Mesendoderm (in vitro differentiated cells): ENCODE results near the gene UBE2M.

ENCODE experiments used
- DNase-seq: peaks from one replicate; pipeline ENCODE4 v3.0.0; 2013
- H2AK5ac ChIP-seq: 2 replicates; pipeline ENCODE4 v1.6.1; 2013; ENCODE audit warnings: low read length, inconsistent platforms
- H2BK120ac ChIP-seq: 2 replicates; pipeline ENCODE4 v1.6.1; 2013; ENCODE audit warnings: low read depth, mild to moderate bottlenecking, low read length, moderate library complexity, mixed read lengths
- H2BK15ac ChIP-seq: replicated peaks from 2 replicates; pipeline ENCODE4 v1.6.1; 2013; ENCODE audit warnings: low read depth, mild to moderate bottlenecking, moderate library complexity
- H2BK5ac ChIP-seq: 2 replicates; pipeline ENCODE4 v1.6.1; 2013; ENCODE audit warnings: low read length, inconsistent platforms
- H3K18ac ChIP-seq: 2 replicates; pipeline ENCODE4 v1.6.1; 2013; ENCODE audit warnings: mild to moderate bottlenecking, low read length, mixed read lengths
- H3K23ac ChIP-seq: one replicate; pipeline ENCODE4 v1.6.1; 2013; ENCODE audit warnings: low read length
- H3K27ac ChIP-seq: 2 replicates; pipeline ENCODE4 v1.5.1; 2013; ENCODE audit warnings: low read depth, mild to moderate bottlenecking, inconsistent platforms, low read length, moderate library complexity
- H3K27me3 ChIP-seq: 2 replicates; pipeline ENCODE4 v1.6.1; 2013; ENCODE audit warnings: low read length, control low read depth, mild to moderate bottlenecking, inconsistent platforms; ENCODE audit not compliant: insufficient read depth, poor library complexity
- H3K36me3 ChIP-seq: 2 replicates; pipeline ENCODE4 v1.6.1; 2013; ENCODE audit warnings: low read length, inconsistent platforms; ENCODE audit not compliant: control insufficient read depth, insufficient read depth
- H3K4ac ChIP-seq: one replicate; pipeline ENCODE4 v1.6.1; 2013; ENCODE audit warnings: low read depth, mild to moderate bottlenecking, low read length, moderate library complexity
- H3K4me1 ChIP-seq: 2 replicates; pipeline ENCODE4 v1.6.1; 2013; ENCODE audit warnings: low read depth, low read length, inconsistent platforms; ENCODE audit not compliant: control insufficient read depth
- H3K4me2 ChIP-seq: 2 replicates; pipeline ENCODE4 v1.6.1; 2013; ENCODE audit warnings: low read length
- H3K4me3 ChIP-seq: 2 replicates; pipeline ENCODE4 v1.5.1; 2013; ENCODE audit warnings: mild to moderate bottlenecking, low read length
- H3K56ac ChIP-seq: one replicate; pipeline ENCODE4 v1.6.1; 2013; ENCODE audit warnings: low read length
- H3K79me1 ChIP-seq: 2 replicates; pipeline ENCODE4 v1.6.1; 2013; ENCODE audit warnings: low read length, inconsistent platforms
- H3K79me2 ChIP-seq: 2 replicates; pipeline ENCODE4 v1.6.1; 2013; ENCODE audit warnings: mild to moderate bottlenecking, low read length; ENCODE audit not compliant: control insufficient read depth, insufficient read depth
- H3K9ac ChIP-seq: 2 replicates; pipeline ENCODE4 v1.6.1; 2013; ENCODE audit warnings: low read length, inconsistent platforms
- H4K5ac ChIP-seq: one replicate; pipeline ENCODE4 v1.6.1; 2013; ENCODE audit warnings: low read length
- H4K8ac ChIP-seq: one replicate; pipeline ENCODE4 v1.6.1; 2013; ENCODE audit warnings: low read depth, mild to moderate bottlenecking, control low read depth, low read length, moderate library complexity
- WGBS: extraction: QIAGEN DNeasy Blood & Tissue Kit; methylation state at CpG from one replicate; pipeline ENCODE4 v1.1.7; 2013; ENCODE audit warnings: low lambda C conversion rate, missing lambda C conversion rate; ENCODE audit not compliant: insufficient coverage; ENCODE audit errors: extremely low coverage; 5-methylcytosine and 5-hydroxymethylcytosine counted together

The UBE2M gene

DNA sequence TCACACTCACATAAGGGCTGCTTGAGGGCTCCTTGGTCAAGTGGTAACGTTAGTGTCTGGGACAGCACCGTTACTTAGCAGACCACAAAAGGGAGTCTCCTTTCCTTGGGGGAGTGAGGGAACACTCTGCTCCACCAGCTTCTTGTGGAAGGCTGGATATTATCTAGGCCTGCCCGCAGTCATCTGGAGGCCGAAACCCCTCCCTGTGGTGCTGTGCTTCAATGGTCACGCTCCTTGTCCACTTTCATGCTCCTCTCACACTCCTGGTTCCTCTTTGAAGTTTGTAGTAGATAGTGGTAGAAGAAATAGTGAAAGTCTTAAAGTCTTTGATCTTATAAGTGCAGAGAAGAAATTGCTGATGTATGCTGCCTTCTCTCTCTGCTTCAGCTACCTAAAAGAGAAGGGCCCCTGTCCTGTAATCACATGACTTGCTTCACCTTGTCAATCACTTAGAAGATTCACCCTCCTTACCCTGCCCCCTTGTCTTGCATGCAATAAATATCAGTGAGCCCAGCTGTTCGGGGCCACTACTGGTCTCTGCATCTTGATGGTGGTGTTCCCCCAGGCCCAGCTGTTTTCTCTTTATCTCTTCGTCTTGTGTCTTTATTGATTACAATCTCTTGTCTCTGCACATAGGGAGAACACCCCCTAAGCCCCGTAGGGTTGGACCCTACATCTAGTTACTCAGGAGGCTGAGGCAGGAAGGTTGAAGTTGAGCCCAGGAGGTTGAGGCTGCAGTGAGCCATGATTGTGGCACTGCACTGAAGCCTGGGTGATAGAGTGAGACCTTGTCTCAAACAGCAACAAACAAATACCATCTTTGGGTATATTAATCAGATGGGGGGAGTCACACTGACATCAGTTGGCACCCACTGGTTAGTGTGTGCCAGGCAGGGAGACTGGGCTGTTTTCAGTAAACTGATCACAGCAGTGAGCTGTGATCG is 26.4 kb upstream of the UBE2M start:
- H2BK15ac ChIP-seq, result no peak overlapping the region
- H3K4me3 ChIP-seq, result no peak overlapping the region
- H2BK120ac ChIP-seq, result no peak overlapping the region
- H3K4ac ChIP-seq, result no peak overlapping the region
- no peaks in the 10 kb centered on the region for H3K27me3 ChIP-seq
- no peak overlapping the region for H2AK5ac ChIP-seq
- H3K79me1 ChIP-seq, result no peaks in the 10 kb centered on the region
- no peak overlapping the region for H2BK5ac ChIP-seq
- H3K27ac ChIP-seq, result no peak overlapping the region
- WGBS, result no CpG with 5 or more reads among the region's 9 CpGs
- H4K5ac ChIP-seq, result no peak overlapping the region
- no peak overlapping the region for H3K56ac ChIP-seq
- no peak overlapping the region for H3K9ac ChIP-seq
- H3K18ac ChIP-seq, result no peak overlapping the region
- DNase-seq, result no peak
- H3K79me2 ChIP-seq, result no peaks in the 10 kb centered on the region
- H3K4me2 ChIP-seq, result no peak overlapping the region
- no peak overlapping the region for H3K23ac ChIP-seq
- no peaks in the 10 kb centered on the region for H3K36me3 ChIP-seq
- no peak overlapping the region for H4K8ac ChIP-seq
- H3K4me1 ChIP-seq, result no peaks in the 10 kb centered on the region

DNA sequence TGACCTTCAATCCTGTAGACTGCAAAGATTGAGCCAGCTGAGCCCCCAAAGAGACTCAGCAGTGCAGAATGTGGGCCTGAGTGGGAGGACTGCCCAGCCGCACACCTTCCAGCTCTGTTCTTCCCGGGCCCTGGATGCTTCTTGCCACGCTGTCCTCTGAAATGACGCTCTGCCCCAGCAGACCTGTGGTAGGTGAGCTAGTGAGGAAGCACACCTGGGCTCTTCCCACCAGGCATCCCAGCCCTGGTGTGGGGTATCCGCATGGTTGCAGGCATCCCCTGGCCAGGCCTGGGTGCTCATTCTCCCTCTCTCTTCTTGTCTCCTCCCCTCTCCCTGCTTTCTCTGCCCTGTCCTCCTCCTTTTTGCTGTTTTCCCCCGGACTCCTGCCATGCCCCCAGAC is 24.6 kb upstream of the UBE2M start:
- no peak overlapping the region for H3K4ac ChIP-seq
- H4K5ac ChIP-seq, result no peak overlapping the region
- H3K23ac ChIP-seq, result no peak overlapping the region
- no peak overlapping the region for H4K8ac ChIP-seq
- H3K4me1 ChIP-seq, result no peaks in the 10 kb centered on the region
- no peaks in the 10 kb centered on the region for H3K36me3 ChIP-seq
- H3K56ac ChIP-seq, result no peak overlapping the region
- no peak overlapping the region for H3K4me2 ChIP-seq
- H2BK15ac ChIP-seq, result no peak overlapping the region
- H3K9ac ChIP-seq, result no peak overlapping the region
- no peak overlapping the region for H2BK120ac ChIP-seq
- H3K27me3 ChIP-seq, result no peaks in the 10 kb centered on the region
- peaks cover 2% of the 10 kb centered on the region for H3K79me1 ChIP-seq
- H3K18ac ChIP-seq, result no peak overlapping the region
- no peak overlapping the region for H3K4me3 ChIP-seq
- H3K27ac ChIP-seq, result no peak overlapping the region
- no peaks in the 10 kb centered on the region for H3K79me2 ChIP-seq
- H2BK5ac ChIP-seq, result no peak overlapping the region
- no CpG with 5 or more reads among the region's 6 CpGs for WGBS
- H2AK5ac ChIP-seq, result no peak overlapping the region
- DNase-seq, result no peak

DNA sequence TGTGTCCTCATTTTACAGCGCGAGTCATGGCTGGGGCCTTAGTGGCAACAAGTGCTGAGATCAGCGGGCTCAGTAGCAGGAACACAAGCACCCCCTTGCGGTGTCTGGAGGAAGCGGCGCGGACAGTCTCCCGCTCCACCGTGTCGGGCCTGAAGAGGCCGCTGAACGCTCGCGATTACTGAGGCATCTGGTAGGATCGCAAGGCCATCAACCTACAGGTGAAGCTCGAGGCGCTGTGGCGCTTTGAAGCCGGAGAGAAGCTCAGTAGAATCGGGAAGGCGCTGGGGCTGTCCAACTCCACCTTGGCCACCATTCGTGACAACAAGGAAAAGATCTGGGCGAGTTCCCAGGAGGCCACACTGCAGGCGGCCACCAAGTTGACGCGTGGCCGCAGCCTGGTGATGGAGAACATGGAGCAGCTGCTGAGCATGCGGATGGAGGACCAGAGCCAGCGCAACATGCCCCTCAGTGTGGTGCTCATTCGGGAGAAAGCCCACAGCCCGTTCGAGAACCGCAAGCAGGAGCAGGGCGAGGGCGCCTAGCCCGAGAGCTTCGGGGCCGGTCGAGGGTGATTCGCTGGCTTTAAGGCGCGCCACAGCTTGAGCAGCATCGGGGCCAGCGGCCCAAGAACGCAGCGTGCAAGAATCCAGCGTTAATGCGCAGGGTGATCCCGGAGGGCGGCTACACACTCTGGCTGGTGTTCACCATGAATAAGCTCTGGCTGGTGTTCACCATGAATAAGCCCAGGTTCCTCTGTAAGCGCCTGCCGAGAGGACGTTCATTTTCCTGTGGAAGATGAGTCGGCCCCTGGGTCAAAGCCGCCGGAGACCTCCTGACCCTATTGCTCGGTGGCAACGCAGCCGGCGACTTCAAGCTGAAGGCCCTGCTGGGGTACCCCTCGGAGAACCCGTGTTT is 23.1 kb upstream of the UBE2M start:
- no CpG with 5 or more reads among the region's 62 CpGs for WGBS
- Histone ChIP-seq H3K79me2 (no peaks in the 10 kb centered on the region), H3K4me2 (no peak overlapping the region), H3K9ac (peak overlapping the region; percentile 42), H2BK120ac (no peak overlapping the region), H3K56ac (no peak overlapping the region), H2BK15ac (no peak overlapping the region), H3K4me3 (no peak overlapping the region), H4K8ac (no peak overlapping the region), H2BK5ac (no peak overlapping the region), H3K4me1 (no peaks in the 10 kb centered on the region), H3K23ac (no peak overlapping the region), H4K5ac (no peak overlapping the region), H2AK5ac (no peak overlapping the region), H3K27me3 (no peaks in the 10 kb centered on the region), H3K36me3 (no peaks in the 10 kb centered on the region), H3K79me1 (peaks cover 2% of the 10 kb centered on the region), H3K18ac (no peak overlapping the region), H3K27ac (no peak overlapping the region), H3K4ac (no peak overlapping the region)
- peak; percentile 96 for DNase-seq

GRCh38 chr19:58579473-58580142 is 21.2 kb upstream of the UBE2M start:
- Histone ChIP-seq H3K36me3 (no peaks in the 10 kb centered on the region), H3K4ac (no peak overlapping the region), H3K4me3 (no peak overlapping the region), H3K4me2 (no peak overlapping the region), H3K79me2 (no peaks in the 10 kb centered on the region), H4K8ac (no peak overlapping the region), H3K18ac (no peak overlapping the region), H3K27me3 (no peaks in the 10 kb centered on the region), H2BK15ac (no peak overlapping the region), H3K23ac (no peak overlapping the region), H3K4me1 (no peaks in the 10 kb centered on the region), H3K56ac (no peak overlapping the region), H4K5ac (no peak overlapping the region), H3K9ac (no peak overlapping the region), H3K27ac (no peak overlapping the region), H3K79me1 (peaks cover 2% of the 10 kb centered on the region), H2BK120ac (no peak overlapping the region), H2BK5ac (no peak overlapping the region), H2AK5ac (no peak overlapping the region)
- no CpG with 5 or more reads among the region's 8 CpGs for WGBS
- no peak for DNase-seq

DNA sequence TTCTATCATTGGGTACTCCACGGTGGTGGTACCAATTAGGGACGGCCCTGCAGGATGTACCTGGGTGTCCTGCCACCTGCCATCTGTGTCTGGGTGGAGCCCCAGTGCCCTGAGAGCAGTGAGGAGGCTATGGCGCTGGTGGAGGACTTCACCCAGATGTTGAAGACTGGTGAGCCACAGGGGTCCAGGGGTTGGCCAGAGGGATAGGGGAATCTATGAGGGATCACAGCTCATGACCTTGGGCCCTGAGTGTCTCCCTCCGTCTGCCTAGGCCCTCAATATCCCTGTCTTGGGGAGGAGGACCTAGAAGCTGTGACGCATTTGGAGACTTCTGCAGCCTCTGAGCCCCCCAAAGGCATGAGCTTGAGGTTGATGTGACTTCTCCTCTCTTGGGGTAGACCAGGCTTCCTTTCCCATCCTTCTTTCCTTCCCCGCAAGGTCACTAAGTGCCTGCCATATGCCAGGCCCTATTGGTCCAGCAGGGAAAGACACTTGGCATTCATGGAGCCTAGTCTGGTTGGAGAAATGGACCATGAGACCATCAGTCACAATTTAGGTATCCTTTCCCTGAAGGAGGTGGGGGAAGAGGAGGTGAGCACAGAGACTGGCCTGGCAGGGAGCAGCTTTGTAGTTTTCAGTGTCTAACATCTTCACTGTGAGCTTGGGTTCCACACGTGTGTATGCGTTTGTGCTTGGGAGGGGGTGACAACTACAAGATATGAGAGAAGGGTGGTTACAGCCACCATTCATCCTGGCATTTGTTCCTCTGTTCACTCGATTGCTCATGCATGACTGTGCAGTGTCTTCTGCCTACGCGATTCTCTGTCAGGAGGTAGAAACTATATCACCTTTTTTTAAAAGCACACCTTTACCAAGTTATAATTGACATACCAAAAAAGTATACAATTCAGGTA is 19.9 kb upstream of the UBE2M start:
- Histone ChIP-seq H3K4me3 (no peak overlapping the region), H3K4ac (no peak overlapping the region), H3K18ac (no peak overlapping the region), H2AK5ac (no peak overlapping the region), H3K56ac (no peak overlapping the region), H3K36me3 (no peaks in the 10 kb centered on the region), H3K23ac (no peak overlapping the region), H4K5ac (no peak overlapping the region), H3K79me2 (no peaks in the 10 kb centered on the region), H2BK15ac (no peak overlapping the region), H3K79me1 (peaks cover 2% of the 10 kb centered on the region), H3K4me2 (no peak overlapping the region), H2BK120ac (no peak overlapping the region), H2BK5ac (no peak overlapping the region), H3K27me3 (no peaks in the 10 kb centered on the region), H3K4me1 (peaks cover 3% of the 10 kb centered on the region), H3K9ac (no peak overlapping the region), H4K8ac (no peak overlapping the region), H3K27ac (no peak overlapping the region)
- WGBS, result no CpG with 5 or more reads among the region's 11 CpGs
- no peak for DNase-seq
